K562 (cell line): ENCODE results near the gene CAMK2B. TPM values are rescaled to one million over a fixed set of nuclear protein-coding genes. Genes with fewer than 3 reads are reported as not detected.
A peak's percentile ranks its signal among the peaks of the same experiment; 100 is the strongest.

Experiments used
- CHD1 ChIP-seq: fragments of 200-600 bp; sonication (generic); IDR thresholded peaks from one replicate; pipeline ENCODE4 v1.6.1; 2012; ENCODE audit warnings: mild to moderate bottlenecking, moderate library complexity, low read length, inconsistent platforms
- HDAC8 ChIP-seq: fragments of 450-650 bp; IDR thresholded peaks from 2 replicates; pipeline ENCODE4 v1.6.1; 2016; ENCODE audit warnings: mild to moderate bottlenecking, missing genetic modification characterization, moderate library complexity, missing compliant biosample characterization
- HNRNPUL1 ChIP-seq: fragments of 200-400 bp; formaldehyde crosslinking; IDR thresholded peaks from 2 replicates; pipeline ENCODE4 v1.6.1; 2017; ENCODE audit warnings: low read length
- NFYB ChIP-seq: IDR thresholded peaks from 2 replicates; pipeline ENCODE4 v1.6.1; 2011; ENCODE audit warnings: mild to moderate bottlenecking, moderate library complexity; ENCODE audit not compliant: insufficient read length; ENCODE audit errors: extremely low read depth
- PCBP2 ChIP-seq: fragments of 200-400 bp; formaldehyde crosslinking; IDR thresholded peaks from 2 replicates; pipeline ENCODE4 v1.6.1; 2018; ENCODE audit warnings: low read length, low read depth, mild to moderate bottlenecking, moderate library complexity; ENCODE audit not compliant: poor library complexity, severe bottlenecking
- ZBTB7A ChIP-seq: IDR thresholded peaks from 2 replicates; pipeline ENCODE4 v1.6.1; 2011; ENCODE audit warnings: low read depth, mild to moderate bottlenecking, low read length, moderate library complexity, borderline replicate concordance; ENCODE audit not compliant: control insufficient read depth
- ZNF445 ChIP-seq: fragments of 250-450 bp; sonication (Bioruptor Pico); IDR thresholded peaks from 2 replicates; pipeline ENCODE4 v1.4.0; 2020; ENCODE audit warnings: low read depth, mild to moderate bottlenecking, moderate library complexity
- ZNF551 ChIP-seq: fragments of 250-450 bp; sonication (Bioruptor Pico); IDR thresholded peaks from 2 replicates; pipeline ENCODE4 v1.5.0; 2021; ENCODE audit warnings: mild to moderate bottlenecking, moderate library complexity
- polyA plus RNA-seq, 8 experiments: library from polyadenylated mRNA; depleted of rRNA in 4 of 8; stranded (reverse) in 5 of 8; unstranded in 3 of 8; fragments of >200 nt; fragmentation: Nextera tagmentation in 2 of 8; fragmentation: Illumina TruSeq in 1 of 8; extraction: Ambion mirVana in 2 of 8; extraction: Trizol in 1 of 8; gene quantifications; 2 replicates each; pipeline versions ENCODE4 v1.2.1 to v1.2.3, GENCODE V29; 2011 to 2014; ENCODE audit warnings: inconsistent platforms in 1 of 8, missing spikeins in 1 of 8
- total RNA-seq, 7 experiments: library from RNA; depleted of rRNA in 6 of 7; stranded (reverse); fragments of >200 nt in 6 of 7; fragmentation: Illumina TruSeq in 2 of 7; extraction: Trizol in 2 of 7; gene quantifications; 2 replicates each; pipeline versions ENCODE4 v1.2.1 to v1.2.3, GENCODE V29; 2011 to 2021; ENCODE audit warnings: low replicate concordance in 1 of 7
- TF ChIP-seq, protein P1 (sequence below): fragments of 450-650 bp; IDR thresholded peaks from 2 replicates; pipeline ENCODE4 v1.6.1; 2016; ENCODE audit warnings: low read depth
- TF ChIP-seq, protein P2 (sequence below), 3 experiments: IDR thresholded peaks in 2 of 3; conservative IDR thresholded peaks in 1 of 3; 2 replicates each; pipeline ENCODE4 v1.5.1; 2011 to 2012; ENCODE audit warnings: low read length in 3 of 3, mild to moderate bottlenecking in 3 of 3, control low read depth in 2 of 3, improper control_type of control experiment in 1 of 3, inconsistent platforms in 1 of 3, low read depth in 1 of 3, mixed read lengths in 1 of 3, moderate library complexity in 1 of 3; ENCODE audit not compliant: insufficient read depth in 2 of 3
- TF ChIP-seq, protein P3 (sequence below): fragments of 250-450 bp; sonication (Bioruptor Pico); IDR thresholded peaks from 2 replicates; pipeline ENCODE4 v1.8.0; 2021; ENCODE audit warnings: mild to moderate bottlenecking, moderate library complexity
- TF ChIP-seq, protein P4 (sequence below): IDR thresholded peaks from 2 replicates; pipeline ENCODE4 v1.6.1; 2011; ENCODE audit warnings: borderline replicate concordance, low read depth, mild to moderate bottlenecking, moderate library complexity, low read length; ENCODE audit not compliant: insufficient read depth, poor library complexity, severe bottlenecking

The CAMK2B gene
- total and polyA plus RNA-seq, 9 of the 15 experiments (the other 6 are each of a cell fraction or from before 2014, with no cell fraction given) = 0.04 to 0.09 (median 0.05) TPM; not detected in 4

DNA sequence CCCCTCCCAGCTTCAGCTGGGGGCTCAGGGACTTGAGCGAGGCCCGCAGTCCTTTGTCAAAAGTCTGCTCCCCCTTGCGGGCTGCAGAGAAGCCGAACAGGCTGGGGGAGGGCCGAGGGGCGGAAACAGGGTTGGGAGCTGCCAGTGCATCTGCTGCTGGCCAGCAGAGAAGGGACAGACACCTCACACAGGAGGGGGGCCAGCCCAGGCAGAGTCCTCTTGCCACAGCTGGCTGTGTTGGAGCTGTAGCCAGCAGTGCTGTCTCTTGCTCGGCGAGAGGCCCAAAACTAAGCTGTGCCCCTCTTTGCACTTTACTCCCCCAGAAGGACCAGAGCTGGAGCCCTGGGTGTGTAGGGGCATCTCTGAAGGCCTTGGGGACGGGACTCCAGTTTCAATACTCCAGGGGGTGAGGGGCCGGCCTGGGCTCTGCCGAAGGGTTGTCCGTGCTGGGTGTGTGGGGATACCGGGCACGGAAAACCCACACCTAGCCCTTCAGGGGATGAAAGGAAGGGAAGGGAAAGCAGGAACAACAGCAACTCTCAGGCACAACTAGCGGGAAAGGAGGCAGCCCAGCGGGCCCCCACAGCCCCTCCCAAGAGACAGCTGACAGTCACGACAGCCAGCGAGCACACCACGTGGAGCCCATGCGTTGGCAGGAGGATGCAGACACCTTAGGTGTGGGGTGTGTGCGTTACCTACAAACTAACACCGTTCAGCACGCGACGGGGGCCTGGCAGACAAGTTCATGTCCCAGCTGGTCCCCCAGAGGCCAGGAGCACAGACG lies 106.8 kb downstream of the CAMK2B start (continued):
- TF ChIP-seq, protein P1, sequence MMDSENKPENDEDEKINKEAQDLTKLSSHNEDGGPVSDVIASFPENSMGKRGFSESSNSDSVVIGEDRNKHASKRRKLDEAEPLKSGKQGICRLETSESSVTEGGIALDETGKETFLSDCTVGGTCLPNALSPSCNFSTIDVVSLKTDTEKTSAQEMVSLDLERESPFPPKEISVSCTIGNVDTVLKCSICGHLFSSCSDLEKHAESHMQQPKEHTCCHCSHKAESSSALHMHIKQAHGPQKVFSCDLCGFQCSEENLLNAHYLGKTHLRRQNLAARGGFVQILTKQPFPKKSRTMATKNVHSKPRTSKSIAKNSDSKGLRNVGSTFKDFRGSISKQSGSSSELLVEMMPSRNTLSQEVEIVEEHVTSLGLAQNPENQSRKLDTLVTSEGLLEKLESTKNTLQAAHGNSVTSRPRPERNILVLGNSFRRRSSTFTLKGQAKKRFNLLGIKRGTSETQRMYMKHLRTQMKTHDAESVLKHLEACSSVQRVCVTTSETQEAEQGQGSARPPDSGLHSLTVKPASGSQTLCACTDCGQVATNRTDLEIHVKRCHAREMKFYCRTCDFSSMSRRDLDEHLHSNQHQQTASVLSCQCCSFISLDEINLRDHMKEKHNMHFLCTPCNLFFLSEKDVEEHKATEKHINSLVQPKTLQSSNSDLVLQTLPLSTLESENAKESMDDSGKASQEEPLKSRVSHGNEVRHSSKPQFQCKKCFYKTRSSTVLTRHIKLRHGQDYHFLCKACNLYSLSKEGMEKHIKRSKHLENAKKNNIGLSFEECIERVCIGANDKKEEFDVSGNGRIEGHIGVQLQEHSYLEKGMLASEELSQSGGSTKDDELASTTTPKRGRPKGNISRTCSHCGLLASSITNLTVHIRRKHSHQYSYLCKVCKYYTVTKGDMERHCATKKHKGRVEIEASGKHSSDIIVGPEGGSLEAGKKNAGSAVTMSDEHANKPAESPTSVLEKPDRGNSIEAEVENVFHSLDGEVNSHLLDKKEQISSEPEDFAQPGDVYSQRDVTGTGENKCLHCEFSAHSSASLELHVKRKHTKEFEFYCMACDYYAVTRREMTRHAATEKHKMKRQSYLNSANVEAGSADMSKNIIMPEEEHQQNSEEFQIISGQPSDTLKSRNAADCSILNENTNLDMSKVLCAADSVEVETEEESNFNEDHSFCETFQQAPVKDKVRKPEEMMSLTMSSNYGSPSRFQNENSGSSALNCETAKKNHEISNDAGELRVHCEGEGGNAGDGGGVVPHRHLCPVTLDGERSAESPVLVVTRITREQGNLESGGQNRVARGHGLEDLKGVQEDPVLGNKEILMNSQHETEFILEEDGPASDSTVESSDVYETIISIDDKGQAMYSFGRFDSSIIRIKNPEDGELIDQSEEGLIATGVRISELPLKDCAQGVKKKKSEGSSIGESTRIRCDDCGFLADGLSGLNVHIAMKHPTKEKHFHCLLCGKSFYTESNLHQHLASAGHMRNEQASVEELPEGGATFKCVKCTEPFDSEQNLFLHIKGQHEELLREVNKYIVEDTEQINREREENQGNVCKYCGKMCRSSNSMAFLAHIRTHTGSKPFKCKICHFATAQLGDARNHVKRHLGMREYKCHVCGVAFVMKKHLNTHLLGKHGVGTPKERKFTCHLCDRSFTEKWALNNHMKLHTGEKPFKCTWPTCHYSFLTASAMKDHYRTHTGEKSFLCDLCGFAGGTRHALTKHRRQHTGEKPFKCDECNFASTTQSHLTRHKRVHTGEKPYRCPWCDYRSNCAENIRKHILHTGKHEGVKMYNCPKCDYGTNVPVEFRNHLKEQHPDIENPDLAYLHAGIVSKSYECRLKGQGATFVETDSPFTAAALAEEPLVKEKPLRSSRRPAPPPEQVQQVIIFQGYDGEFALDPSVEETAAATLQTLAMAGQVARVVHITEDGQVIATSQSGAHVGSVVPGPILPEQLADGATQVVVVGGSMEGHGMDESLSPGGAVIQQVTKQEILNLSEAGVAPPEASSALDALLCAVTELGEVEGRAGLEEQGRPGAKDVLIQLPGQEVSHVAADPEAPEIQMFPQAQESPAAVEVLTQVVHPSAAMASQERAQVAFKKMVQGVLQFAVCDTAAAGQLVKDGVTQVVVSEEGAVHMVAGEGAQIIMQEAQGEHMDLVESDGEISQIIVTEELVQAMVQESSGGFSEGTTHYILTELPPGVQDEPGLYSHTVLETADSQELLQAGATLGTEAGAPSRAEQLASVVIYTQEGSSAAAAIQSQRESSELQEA = no peak
- no peak for TF ChIP-seq ZNF445 (CRISPR knock-in tag)
- TF ChIP-seq ZBTB7A = peak; percentile 71; the same call in 1 of the 2 replicates
- no peak for TF ChIP-seq ZNF551 (CRISPR knock-in tag)
- no peak for TF ChIP-seq HNRNPUL1
- no peak for TF ChIP-seq PCBP2
- TF ChIP-seq, protein P2, sequence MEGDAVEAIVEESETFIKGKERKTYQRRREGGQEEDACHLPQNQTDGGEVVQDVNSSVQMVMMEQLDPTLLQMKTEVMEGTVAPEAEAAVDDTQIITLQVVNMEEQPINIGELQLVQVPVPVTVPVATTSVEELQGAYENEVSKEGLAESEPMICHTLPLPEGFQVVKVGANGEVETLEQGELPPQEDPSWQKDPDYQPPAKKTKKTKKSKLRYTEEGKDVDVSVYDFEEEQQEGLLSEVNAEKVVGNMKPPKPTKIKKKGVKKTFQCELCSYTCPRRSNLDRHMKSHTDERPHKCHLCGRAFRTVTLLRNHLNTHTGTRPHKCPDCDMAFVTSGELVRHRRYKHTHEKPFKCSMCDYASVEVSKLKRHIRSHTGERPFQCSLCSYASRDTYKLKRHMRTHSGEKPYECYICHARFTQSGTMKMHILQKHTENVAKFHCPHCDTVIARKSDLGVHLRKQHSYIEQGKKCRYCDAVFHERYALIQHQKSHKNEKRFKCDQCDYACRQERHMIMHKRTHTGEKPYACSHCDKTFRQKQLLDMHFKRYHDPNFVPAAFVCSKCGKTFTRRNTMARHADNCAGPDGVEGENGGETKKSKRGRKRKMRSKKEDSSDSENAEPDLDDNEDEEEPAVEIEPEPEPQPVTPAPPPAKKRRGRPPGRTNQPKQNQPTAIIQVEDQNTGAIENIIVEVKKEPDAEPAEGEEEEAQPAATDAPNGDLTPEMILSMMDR (IDR thresholded peaks at IDR 0.05 in 2 of 3, conservative IDR thresholded peaks at IDR 0.05 in 1 of 3; ENCODE audit: insufficient read depth in 2 of 3, low read depth in 1 of 3, low read length in 3 of 3) = peak; percentile 53 to 72 (median 53); a peak in 5 of 6 replicates
- no peak for TF ChIP-seq CHD1
- TF ChIP-seq NFYB = no peak
- TF ChIP-seq, protein P3, sequence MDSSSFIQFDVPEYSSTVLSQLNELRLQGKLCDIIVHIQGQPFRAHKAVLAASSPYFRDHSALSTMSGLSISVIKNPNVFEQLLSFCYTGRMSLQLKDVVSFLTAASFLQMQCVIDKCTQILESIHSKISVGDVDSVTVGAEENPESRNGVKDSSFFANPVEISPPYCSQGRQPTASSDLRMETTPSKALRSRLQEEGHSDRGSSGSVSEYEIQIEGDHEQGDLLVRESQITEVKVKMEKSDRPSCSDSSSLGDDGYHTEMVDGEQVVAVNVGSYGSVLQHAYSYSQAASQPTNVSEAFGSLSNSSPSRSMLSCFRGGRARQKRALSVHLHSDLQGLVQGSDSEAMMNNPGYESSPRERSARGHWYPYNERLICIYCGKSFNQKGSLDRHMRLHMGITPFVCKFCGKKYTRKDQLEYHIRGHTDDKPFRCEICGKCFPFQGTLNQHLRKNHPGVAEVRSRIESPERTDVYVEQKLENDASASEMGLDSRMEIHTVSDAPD (CRISPR knock-in tag) = no peak
- TF ChIP-seq, protein P4, sequence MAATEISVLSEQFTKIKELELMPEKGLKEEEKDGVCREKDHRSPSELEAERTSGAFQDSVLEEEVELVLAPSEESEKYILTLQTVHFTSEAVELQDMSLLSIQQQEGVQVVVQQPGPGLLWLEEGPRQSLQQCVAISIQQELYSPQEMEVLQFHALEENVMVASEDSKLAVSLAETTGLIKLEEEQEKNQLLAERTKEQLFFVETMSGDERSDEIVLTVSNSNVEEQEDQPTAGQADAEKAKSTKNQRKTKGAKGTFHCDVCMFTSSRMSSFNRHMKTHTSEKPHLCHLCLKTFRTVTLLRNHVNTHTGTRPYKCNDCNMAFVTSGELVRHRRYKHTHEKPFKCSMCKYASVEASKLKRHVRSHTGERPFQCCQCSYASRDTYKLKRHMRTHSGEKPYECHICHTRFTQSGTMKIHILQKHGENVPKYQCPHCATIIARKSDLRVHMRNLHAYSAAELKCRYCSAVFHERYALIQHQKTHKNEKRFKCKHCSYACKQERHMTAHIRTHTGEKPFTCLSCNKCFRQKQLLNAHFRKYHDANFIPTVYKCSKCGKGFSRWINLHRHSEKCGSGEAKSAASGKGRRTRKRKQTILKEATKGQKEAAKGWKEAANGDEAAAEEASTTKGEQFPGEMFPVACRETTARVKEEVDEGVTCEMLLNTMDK = peak; percentile 87
- no peak for TF ChIP-seq HDAC8 (tag)
